ENCODE data around the gene NFKBIE. TPM values are rescaled to one million over a fixed set of nuclear protein-coding genes. Genes with fewer than 3 reads are reported as not detected.
A peak's percentile ranks its signal among the peaks of the same experiment; 100 is the strongest.

Gene NFKBIE
- total and polyA plus RNA-seq, 2 of the 13 experiments (the other 11 are each of a cell fraction or from before 2014, with no cell fraction given): 6.7 to 14.5 TPM

DNA sequence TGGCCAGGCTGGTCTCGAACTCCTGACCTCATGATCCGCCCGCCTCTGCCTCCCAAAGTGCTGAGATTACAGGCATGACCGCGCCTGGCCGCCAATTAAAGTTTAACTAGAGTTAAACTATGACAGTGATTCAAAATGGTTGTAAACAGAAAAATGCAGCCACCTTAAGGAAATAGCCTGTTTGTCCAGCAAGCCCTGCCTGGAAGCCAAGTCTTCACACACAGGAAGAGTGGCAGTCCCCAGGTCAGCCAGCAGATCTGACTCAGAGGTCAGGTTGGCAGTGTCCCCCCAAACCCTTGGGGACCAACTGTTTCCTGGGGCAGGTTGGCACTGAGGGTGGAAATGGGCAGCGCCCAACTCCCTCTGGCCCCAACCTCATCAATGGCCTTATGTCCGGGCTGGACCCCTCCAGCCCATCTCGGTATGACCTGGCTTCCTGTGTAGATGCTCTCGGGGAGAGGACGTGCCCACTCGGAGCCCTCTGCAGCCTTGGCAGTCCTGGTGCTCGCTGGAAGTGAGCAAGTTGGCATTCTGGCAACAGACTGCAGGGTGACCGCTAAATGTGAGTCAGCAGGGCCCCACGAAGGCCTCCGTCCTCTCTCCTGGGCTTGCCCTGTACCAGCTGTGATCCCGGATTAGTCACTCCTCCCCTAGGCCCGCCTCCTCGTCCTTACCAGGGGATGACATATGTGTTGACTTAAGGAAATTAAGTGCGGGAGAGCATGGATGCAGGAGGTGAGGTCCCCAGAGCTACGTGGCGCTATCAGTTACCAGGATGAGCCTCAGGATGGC is 28.1 kb downstream of the NFKBIE start (continued):
- TF ChIP-seq, protein P1, sequence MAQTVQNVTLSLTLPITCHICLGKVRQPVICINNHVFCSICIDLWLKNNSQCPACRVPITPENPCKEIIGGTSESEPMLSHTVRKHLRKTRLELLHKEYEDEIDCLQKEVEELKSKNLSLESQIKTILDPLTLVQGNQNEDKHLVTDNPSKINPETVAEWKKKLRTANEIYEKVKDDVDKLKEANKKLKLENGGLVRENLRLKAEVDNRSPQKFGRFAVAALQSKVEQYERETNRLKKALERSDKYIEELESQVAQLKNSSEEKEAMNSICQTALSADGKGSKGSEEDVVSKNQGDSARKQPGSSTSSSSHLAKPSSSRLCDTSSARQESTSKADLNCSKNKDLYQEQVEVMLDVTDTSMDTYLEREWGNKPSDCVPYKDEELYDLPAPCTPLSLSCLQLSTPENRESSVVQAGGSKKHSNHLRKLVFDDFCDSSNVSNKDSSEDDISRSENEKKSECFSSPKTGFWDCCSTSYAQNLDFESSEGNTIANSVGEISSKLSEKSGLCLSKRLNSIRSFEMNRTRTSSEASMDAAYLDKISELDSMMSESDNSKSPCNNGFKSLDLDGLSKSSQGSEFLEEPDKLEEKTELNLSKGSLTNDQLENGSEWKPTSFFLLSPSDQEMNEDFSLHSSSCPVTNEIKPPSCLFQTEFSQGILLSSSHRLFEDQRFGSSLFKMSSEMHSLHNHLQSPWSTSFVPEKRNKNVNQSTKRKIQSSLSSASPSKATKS (CRISPR knock-in tag; IDR thresholded peaks at IDR 0.05): no peak
- no peak for TF ChIP-seq ZNF839 (CRISPR knock-in tag; IDR thresholded peaks at IDR 0.05; ENCODE audit: borderline replicate concordance)
- TF ChIP-seq NKX3-1 (CRISPR knock-in tag; IDR thresholded peaks at IDR 0.05): no peak
- no peak; the same call in 1 of the 2 replicates for TF ChIP-seq BRCA1 (CRISPR knock-in tag; IDR thresholded peaks at IDR 0.05)
- TF ChIP-seq TBL1XR1 (IDR thresholded peaks at IDR 0.05; ENCODE audit: borderline replicate concordance, low read length, partially characterized antibody): no peak
- TF ChIP-seq CBX1 (IDR thresholded peaks at IDR 0.05; ENCODE audit: low read depth): no peak
- no peak for TF ChIP-seq ZNF205 (CRISPR knock-in tag; IDR thresholded peaks at IDR 0.05)
- TF ChIP-seq NFRKB (IDR thresholded peaks at IDR 0.05): no peak
- TF ChIP-seq ZNF235 (CRISPR knock-in tag; IDR thresholded peaks at IDR 0.05; ENCODE audit: borderline replicate concordance): no peak
- TF ChIP-seq MZF1 (CRISPR knock-in tag; IDR thresholded peaks at IDR 0.05; ENCODE audit: borderline replicate concordance): no peak
- TF ChIP-seq, protein P2, sequence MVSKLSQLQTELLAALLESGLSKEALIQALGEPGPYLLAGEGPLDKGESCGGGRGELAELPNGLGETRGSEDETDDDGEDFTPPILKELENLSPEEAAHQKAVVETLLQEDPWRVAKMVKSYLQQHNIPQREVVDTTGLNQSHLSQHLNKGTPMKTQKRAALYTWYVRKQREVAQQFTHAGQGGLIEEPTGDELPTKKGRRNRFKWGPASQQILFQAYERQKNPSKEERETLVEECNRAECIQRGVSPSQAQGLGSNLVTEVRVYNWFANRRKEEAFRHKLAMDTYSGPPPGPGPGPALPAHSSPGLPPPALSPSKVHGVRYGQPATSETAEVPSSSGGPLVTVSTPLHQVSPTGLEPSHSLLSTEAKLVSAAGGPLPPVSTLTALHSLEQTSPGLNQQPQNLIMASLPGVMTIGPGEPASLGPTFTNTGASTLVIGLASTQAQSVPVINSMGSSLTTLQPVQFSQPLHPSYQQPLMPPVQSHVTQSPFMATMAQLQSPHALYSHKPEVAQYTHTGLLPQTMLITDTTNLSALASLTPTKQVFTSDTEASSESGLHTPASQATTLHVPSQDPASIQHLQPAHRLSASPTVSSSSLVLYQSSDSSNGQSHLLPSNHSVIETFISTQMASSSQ (IDR thresholded peaks at IDR 0.05; ENCODE audit: low read depth): no peak
- TF ChIP-seq, protein P2 (CRISPR knock-in tag; IDR thresholded peaks at IDR 0.05; ENCODE audit: borderline replicate concordance): no peak; the same call in 1 of the 2 replicates
- peak; percentile 55; the same call in 1 of the 2 replicates for TF ChIP-seq MIER3 (CRISPR knock-in tag; IDR thresholded peaks at IDR 0.05; ENCODE audit: borderline replicate concordance)
- no peak for TF ChIP-seq ZNF776 (CRISPR knock-in tag; IDR thresholded peaks at IDR 0.05)
- no peak for TF ChIP-seq ZNF354B (CRISPR knock-in tag; IDR thresholded peaks at IDR 0.05)
- TF ChIP-seq NFKBIZ (CRISPR knock-in tag; IDR thresholded peaks at IDR 0.05): no peak
- TF ChIP-seq MXD4 (CRISPR knock-in tag; IDR thresholded peaks at IDR 0.05): peak; percentile 74; the same call in 1 of the 2 replicates
- TF ChIP-seq KAT7 (CRISPR knock-in tag; IDR thresholded peaks at IDR 0.05; ENCODE audit: borderline replicate concordance): no peak
- no peak for TF ChIP-seq TBP (CRISPR knock-in tag; IDR thresholded peaks at IDR 0.05)
- no peak for TF ChIP-seq ZFP37 (CRISPR knock-in tag; IDR thresholded peaks at IDR 0.05; ENCODE audit: borderline replicate concordance)
- TF ChIP-seq EEA1 (CRISPR knock-in tag; IDR thresholded peaks at IDR 0.05; ENCODE audit: borderline replicate concordance): 0 out of 2 replicates have a peak, but pooled peaks have one; percentile 42

Measured in HepG2 (cell line).